Panc1 (cell line): ENCODE measurements around the gene PIGZ. TPM values are rescaled to one million over a fixed set of nuclear protein-coding genes. Genes with fewer than 3 reads are reported as not detected.
A peak's percentile ranks its signal among the peaks of the same experiment; 100 is the strongest.

Source experiments
- ATAC-seq: fragments of 200-7000 bp; cut with Tn5 transposase; 2 replicates; pipeline ENCODE4 v1.9.1; 2020; ENCODE audit warnings: mild to moderate bottlenecking, moderate library complexity
- BruUV-seq: library from RNA; stranded (reverse); fragments of 400-500 nt; replicated peaks from 2 replicates; lab custom pipeline; 2021; lab: Mats Ljungman, UMichigan
- CTCF ChIA-PET: fragments of 300-600 bp; sonication (Branson Sonifier 250); formaldehyde crosslinking; loops from one replicate; lab custom pipeline; 2022; ENCODE audit warnings: antibody characterized with exemption; lab: Charles Lee
- POLR2A ChIA-PET: fragments of 300-600 bp; sonication (Branson Sonifier 250); formaldehyde crosslinking; loops from one replicate; lab custom pipeline; 2022; ENCODE audit warnings: antibody characterized with exemption; lab: Charles Lee
- DNase-seq: peaks from one replicate; pipeline ENCODE4 v3.0.0-alpha.2; 2010; ENCODE audit warnings: low read depth, low spot score
- H3K27ac ChIP-seq: 2 replicates; pipeline ENCODE4 v1.5.1; 2011; ENCODE audit warnings: mild to moderate bottlenecking, low read length, inconsistent platforms
- H3K27me3 ChIP-seq: fragments of 200-500 bp; sonication (Bioruptor generic); 2 replicates; pipeline ENCODE4 v1.6.0; 2014; ENCODE audit warnings: low read length, inconsistent platforms; ENCODE audit not compliant: control insufficient read depth, insufficient read depth
- H3K36me3 ChIP-seq: fragments of 200-500 bp; sonication (Bioruptor generic); 2 replicates; pipeline ENCODE4 v1.5.1; 2014; ENCODE audit warnings: inconsistent platforms, mild to moderate bottlenecking, low read length, moderate library complexity; ENCODE audit not compliant: control insufficient read depth, insufficient read depth
- H3K4me1 ChIP-seq: 2 replicates; pipeline ENCODE4 v1.5.1; 2011; ENCODE audit warnings: inconsistent platforms, mild to moderate bottlenecking, low read length, moderate library complexity; ENCODE audit not compliant: control insufficient read depth, insufficient read depth
- H3K4me3 ChIP-seq, 2 experiments: 2 replicates each; pipeline ENCODE4 v1.5.1; 2011 to 2012; ENCODE audit warnings: low read depth in 2 of 2, low read length in 2 of 2, mild to moderate bottlenecking in 2 of 2, inconsistent platforms in 1 of 2, moderate library complexity in 1 of 2
- H3K9me3 ChIP-seq: fragments of 200-500 bp; sonication (Bioruptor generic); 2 replicates; pipeline ENCODE4 v1.5.1; 2014; ENCODE audit warnings: low read depth, mild to moderate bottlenecking, inconsistent platforms, low read length, moderate library complexity; ENCODE audit not compliant: control insufficient read depth, insufficient read depth
- CTCF ChIP-seq: fragments of 450-650 bp; IDR thresholded peaks from 2 replicates; pipeline ENCODE4 v1.5.1; 2017; ENCODE audit warnings: mild to moderate bottlenecking
- POLR2AphosphoS5 ChIP-seq: IDR thresholded peaks from 2 replicates; pipeline ENCODE4 v1.6.1; 2012; ENCODE audit warnings: mild to moderate bottlenecking, low read depth, low read length, moderate library complexity
- REST ChIP-seq, 2 experiments: IDR thresholded peaks; 2 replicates each; pipeline ENCODE4 v1.6.1; 2011 to 2012; ENCODE audit warnings: low read depth in 2 of 2, control low read depth in 1 of 2, low read length in 1 of 2, mild to moderate bottlenecking in 1 of 2, moderate library complexity in 1 of 2; ENCODE audit not compliant: insufficient read depth in 1 of 2
- SIN3A ChIP-seq: IDR thresholded peaks from 2 replicates; pipeline ENCODE4 v1.6.1; 2012; ENCODE audit warnings: low read depth, mild to moderate bottlenecking, low read length, moderate library complexity, borderline replicate concordance; ENCODE audit not compliant: insufficient read depth
- TCF7L2 ChIP-seq: IDR thresholded peaks from 2 replicates; pipeline ENCODE4 v1.6.1; 2011; ENCODE audit warnings: mild to moderate bottlenecking, low read depth, low read length, inconsistent platforms
- in situ Hi-C: cut with HindIII; loops from 2 replicates; pipeline ENCODE4 v1.10.0; 2016; ENCODE audit warnings: low sequenced_read_pairs, low pct_unique_long_range_greater_than_20kb
- intact Hi-C: fragments of 100-400 bp; cut with micrococcal nuclease; formaldehyde crosslinking; loops from one replicate; pipeline ENCODE4 v1.10.0; 2022; ENCODE audit not compliant: unreplicated experiment
- total RNA-seq: library from RNA; stranded (reverse); gene quantifications from one replicate; pipeline ENCODE4 v1.2.1, GENCODE V29; 2021; ENCODE audit not compliant: unreplicated experiment

Gene PIGZ
- total RNA-seq, 1 experiment from 2014 or later: 6.3 TPM

GRCh38 chr3:196949285-196949619, 19.4 kb downstream of the PIGZ start:
- in situ Hi-C loops: no loop called here
- DNase-seq (no peak), ATAC-seq (no peak)
- ChIA-PET POLR2A (no interaction called here), CTCF (interaction anchor here (0.7 to 0.8 kb wide), 3 partner anchors 162 to 346 kb away, joined by 3 to 20 read pairs (median 5); no protein-coding TSS in a partner anchor)
- Histone ChIP-seq H3K27me3 (no peaks in the 10 kb centered on the region), H3K4me3 (no peak overlapping the region), H3K36me3 (no peaks in the 10 kb centered on the region), H3K9me3 (no peaks in the 10 kb centered on the region), H3K4me1 (no peaks in the 10 kb centered on the region), H3K27ac (no peak overlapping the region)
- TF ChIP-seq CTCF (no peak), POLR2AphosphoS5 (no peak), TCF7L2 (no peak), REST (IDR thresholded peaks at IDR 0.05; ENCODE audit: insufficient read depth in 1 of 2, low read depth in 2 of 2, low read length in 1 of 2) (no peak), SIN3A (no peak)
- intact Hi-C loops: no loop called here
- BruUV-seq: no TSS peak

- H3K36me3 ChIP-seq: no peaks in the 10 kb centered on the region
- CTCF ChIA-PET: interaction anchor here (0.7 to 0.8 kb wide), 2 partner anchors 162 to 347 kb away, joined by 3 to 20 read pairs; no protein-coding TSS in a partner anchor
- no peak overlapping the region for H3K27ac ChIP-seq
- no TSS peak for BruUV-seq
- ATAC-seq (peak; percentile 71), DNase-seq (no peak)
- POLR2A ChIA-PET: no interaction called here
- intact Hi-C loops (no loop called here), in situ Hi-C loops (no loop called here)
- no peak overlapping the region for H3K4me3 ChIP-seq
- no peaks in the 10 kb centered on the region for H3K9me3 ChIP-seq
- H3K4me1 ChIP-seq: 0 out of 2 replicates have a peak, but pooled peaks cover 2% of the 10 kb centered on the region
- no peaks in the 10 kb centered on the region for H3K27me3 ChIP-seq
- TF ChIP-seq SIN3A: no peak
- TF ChIP-seq POLR2AphosphoS5: no peak
- no peak; the same call in 1 of the 2 replicates for TF ChIP-seq CTCF
- TF ChIP-seq REST (IDR thresholded peaks at IDR 0.05; ENCODE audit: insufficient read depth in 1 of 2, low read depth in 2 of 2, low read length in 1 of 2): no peak
- no peak for TF ChIP-seq TCF7L2
Measured at GRCh38 chr3:196948442-196949284, 20.0 kb downstream of the PIGZ start.
